Measurements from ENCODE around the gene TMEM175.

The TMEM175 gene

DNA sequence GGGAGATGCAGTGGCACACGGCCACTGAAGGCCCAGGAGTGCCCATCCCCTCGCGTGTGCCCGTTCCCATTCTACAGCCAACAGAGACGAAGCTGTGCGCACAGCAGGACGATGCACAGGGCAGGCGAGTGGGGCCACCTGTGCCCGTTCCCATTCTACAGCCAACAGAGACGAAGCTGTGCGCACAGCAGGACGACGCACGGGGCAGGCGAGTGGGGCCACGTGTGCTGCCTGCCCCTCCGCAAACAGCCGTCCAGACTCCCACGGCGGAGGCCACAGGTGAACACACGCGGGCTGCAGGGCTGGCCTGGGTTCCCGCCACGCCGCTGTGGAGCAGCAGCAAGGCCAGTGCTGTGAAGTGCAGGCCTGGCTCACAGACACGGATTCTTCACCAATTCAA lies 32.2 kb upstream of the TMEM175 start:
- no peak for DNase-seq

GRCh38 chr4:900721-901120 lies 31.5 kb upstream of the TMEM175 start:
- no peak for DNase-seq

DNA sequence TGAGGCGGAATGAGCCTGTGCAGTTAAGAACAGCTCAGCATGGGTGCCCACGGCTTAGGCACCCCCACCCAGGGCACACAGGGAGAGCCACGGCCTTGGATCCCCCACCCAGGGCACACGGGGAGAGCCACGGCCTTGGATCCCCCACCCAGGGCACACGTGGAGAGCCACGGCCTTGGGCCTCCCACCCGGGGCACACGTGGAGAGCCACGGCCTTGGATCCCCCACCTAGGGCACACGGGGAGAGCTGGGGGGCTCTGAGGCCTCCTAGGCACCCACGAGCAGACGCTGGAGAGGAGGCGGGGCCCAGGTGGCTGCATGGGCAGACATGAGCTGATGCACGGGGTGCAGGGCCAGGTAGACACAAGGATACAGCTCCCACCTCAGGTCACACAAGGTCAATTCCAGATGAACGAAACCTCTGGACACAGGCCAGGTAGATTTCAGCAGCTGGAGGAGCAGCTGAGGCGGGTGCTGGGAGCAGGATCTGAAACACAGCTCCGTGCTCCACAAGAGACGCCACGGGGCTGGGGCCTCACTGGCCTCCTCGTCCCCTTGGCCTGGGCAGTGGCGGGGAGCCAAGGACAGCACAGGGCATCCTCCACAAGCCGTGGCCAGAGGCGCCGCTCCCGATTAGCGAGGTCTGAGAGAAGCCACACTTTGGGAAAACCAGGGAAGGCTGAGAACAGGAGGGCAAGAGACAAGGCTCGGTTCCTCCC lies 30.9 kb upstream of the TMEM175 start:
- no peak for DNase-seq

- no peak for DNase-seq
These were observed 28.9 kb upstream of the TMEM175 start for GRCh38 chr4:903066-904046.

GRCh38 chr4:905485-906338 lies 26.5 kb upstream of the TMEM175 start:
- no peak for DNase-seq

GRCh38 chr4:906339-907102 lies 25.7 kb upstream of the TMEM175 start:
- no peak for DNase-seq

DNA sequence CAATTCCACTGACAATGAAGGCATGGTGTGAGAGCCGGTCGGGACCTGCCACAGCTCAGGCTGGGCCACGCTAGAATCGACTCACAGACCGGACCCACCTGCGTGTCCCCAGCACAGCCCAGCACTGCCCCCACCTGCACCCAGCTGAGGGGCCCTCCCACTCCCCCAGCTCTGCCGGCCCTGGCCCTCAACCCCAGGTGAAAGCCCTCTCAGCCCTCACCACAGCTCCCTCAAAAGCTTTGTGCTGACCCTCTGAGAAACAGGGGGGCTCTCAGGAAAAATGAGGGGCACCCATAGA lies 25.2 kb upstream of the TMEM175 start:
- no peak for DNase-seq

GRCh38 chr4:907691-908425 lies 24.4 kb upstream of the TMEM175 start:
- DNase-seq, result no peak

DNA sequence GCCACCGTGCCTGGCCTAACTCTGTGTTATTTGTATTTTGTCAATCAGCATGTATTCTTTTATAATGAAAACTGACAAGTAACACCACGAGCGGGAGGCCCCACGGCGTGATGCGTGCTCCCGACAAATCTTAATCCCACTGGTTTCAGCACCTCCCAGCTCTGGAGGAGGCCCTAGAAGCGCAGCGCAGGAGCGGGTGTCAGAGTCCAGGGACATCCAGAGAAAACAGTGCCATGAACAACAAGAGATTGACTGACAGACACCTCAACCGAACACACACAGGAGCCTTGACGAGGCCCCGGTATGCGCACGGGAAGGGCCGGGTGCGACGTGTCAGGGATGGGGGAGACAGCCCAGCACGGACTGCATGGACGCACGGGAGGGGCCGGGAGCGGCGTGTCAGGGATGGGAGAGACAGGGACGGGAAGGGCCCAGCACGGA lies 23.1 kb upstream of the TMEM175 start:
- no peak for DNase-seq

GRCh38 chr4:909821-910220 lies 22.4 kb upstream of the TMEM175 start:
- no peak for DNase-seq

DNA sequence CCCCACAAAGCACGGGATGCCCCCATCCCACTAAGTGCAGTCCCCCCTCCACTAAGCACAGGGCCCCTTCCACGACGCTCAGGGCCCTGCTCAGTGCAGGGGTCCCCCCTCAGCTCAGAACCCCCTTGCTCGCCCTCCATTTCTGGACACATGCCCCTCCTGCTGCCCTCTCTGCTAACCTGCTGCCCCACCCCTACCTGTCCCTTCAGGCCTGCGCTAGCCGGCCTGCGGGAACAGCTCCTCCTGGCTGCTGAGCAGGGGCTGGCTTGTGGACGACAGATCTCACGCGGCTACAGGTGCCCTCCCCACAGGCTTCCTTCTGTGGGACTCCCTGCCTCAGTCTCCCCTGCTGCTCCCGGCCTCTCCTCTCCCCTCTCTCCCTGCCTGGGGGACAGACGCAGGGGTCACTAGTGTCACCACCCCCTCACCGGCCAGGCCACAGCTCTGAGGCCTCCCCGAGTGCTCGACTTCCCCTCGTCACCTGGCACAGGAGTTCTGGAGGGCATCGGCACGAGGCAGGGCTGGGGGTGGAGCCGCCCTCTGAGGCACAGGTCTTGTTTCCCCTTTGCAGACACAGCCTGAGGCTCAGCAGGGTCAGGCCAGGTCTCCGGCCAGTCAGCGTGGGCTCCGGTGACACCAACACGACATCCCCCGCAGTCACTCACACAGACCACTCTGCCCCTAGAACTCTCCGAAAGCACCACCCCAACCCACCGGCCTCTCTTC lies 21.7 kb upstream of the TMEM175 start:
- no peak for DNase-seq

DNA sequence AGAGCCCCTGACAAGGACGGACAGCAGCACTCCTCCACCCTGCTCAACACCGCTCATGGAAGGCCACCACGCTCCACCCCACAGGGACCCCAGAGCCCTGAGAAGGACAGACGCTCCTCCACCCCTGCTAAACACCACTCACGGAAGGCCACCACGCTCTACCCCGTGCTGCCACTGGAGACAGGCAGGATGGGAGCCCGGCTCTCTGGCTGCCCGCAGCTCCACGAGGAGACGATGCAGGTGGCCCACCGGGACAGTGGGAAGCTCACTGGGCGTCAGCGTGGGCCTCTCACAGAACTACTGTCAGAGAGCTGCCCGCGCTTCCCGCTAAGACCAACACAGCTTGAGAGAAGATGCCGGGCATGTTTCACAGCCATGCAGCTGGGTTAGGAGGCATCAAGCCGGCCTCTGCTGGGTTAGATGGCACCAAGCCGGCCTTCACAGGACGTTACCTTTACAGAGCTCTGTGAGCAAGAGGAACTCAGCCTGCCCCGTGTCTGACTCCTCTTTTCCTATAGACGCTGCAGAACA lies 21.0 kb upstream of the TMEM175 start:
- no peak for DNase-seq

- DNase-seq, result no peak
These were observed 20.3 kb upstream of the TMEM175 start for GRCh38 chr4:911871-912490.

DNA sequence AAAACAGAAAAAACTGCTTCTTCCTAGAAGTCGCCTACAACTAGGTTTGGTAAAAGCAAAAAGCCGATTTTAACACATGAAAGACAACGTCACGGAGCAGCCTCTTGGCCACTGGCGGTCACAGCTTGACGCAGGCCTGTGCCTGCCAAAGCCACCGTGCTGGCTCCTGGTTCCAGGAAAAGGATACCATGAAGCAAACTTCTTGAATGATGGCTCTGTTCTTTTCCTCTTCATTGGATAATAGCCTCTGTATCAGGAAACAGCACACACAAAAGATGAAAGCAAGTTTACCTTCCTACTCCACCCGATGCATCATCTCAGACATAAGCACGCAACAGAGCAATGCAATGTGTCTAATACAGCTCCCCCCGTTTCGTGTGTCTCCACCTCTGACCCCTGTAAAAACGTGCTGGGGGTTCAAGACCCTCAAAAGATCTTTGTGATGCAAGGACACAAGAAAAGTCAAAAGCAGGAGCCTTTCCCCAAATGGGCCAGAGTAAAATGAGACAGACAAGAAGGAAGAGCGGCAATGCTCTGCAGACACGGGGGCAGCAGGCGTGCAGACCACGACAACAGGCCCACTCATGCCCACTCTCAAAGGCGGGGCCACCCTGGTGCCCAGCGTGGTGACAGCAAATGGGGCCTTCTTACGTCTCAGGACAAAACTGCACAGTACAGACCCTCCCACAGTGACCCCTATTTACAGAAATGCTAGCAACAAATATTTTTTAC lies 19.5 kb upstream of the TMEM175 start:
- DNase-seq, result no peak

GRCh38 chr4:913280-913618 lies 19.0 kb upstream of the TMEM175 start:
- no peak for DNase-seq

DNA sequence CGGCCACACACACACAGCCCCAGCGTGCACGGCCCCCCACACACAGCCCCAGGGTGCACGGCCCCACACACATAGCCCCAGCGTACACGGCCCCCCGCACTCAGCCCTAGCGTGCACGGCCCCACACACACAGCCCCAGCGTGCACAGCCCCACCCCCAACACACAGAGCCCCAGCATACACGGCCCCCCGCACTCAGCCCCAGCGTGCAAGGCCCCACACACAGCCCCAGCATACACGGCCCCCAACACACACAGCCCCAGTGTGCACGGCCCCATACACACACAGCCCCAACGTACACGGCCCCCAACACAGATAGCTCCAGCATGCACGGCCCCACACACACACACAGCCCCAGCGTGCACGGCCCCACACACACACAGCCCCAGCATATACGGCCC lies 17.7 kb upstream of the TMEM175 start:
- DNase-seq, result no peak

DNA sequence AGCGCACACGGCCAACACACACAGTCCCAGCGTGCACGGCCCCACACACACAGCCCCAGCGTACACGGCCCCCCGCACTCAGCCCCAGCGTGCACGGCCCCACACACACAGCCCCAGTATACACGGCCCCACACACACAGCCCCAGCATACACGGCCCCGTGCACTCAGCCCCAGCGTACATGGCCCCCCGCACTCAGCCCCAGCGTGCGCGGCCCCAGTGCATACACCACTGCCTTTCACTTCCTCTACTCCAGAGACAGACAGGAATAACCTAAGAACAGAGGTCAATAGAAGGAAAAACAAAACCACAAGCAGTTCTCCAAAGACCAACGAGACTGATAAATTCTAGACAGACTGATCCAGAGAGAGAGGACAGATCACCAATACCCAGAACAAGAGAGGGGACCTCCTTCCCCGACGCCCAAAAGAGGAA lies 17.2 kb upstream of the TMEM175 start:
- DNase-seq, result no peak

- DNase-seq, result no peak
These were observed 16.7 kb upstream of the TMEM175 start for GRCh38 chr4:915595-915994.

DNA sequence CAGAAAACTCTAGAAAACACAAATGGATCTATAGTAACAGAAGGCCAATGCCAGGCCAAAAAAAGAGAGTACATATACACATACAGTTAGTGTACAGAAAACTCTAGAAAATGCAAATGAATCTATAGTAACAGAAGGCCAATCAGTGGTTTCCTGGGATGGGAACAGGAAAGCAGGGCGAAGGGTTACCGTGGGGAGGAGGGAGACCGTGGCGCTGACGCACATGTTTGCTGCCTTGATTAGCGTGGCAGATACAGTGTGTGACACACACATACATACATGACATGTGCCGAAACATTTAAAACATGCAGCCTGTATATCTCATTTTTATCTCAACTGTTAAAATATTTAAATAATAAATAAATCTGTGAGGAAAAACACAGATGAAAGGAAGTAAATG lies 14.8 kb upstream of the TMEM175 start:
- no peak for DNase-seq

GRCh38 chr4:917992-918391 lies 14.3 kb upstream of the TMEM175 start:
- DNase-seq, result no peak
